ENCODE measurements around the gene GRN. TPM values are rescaled to one million over a fixed set of nuclear protein-coding genes. Genes with fewer than 3 reads are reported as not detected.

GRN gene
- total and polyA plus RNA-seq, 9 of the 15 experiments (the other 6 are each of a cell fraction or from before 2014, with no cell fraction given) = 5.4 to 75.3 (median 20.7) TPM

DNA sequence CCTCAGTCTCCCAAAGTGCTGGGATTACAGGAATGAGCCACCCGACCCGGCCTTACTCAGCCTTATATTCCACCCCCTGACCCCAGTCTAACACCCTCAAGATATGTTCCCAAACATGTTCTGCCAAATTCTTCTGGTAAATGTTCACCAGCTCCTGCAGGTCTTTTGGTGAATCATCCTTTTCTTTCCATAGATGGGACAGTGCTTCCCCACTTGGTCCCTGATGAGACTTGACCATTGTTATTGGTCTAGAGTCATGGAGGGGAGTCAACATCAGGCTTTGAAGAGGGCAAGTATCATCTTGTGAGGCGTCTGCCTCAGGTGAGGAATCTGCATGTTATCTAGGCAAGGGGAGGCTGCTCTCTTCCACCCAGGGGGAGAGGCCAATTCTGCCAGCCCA, 47.1 kb upstream of the GRN start:
- POLR2A ChIA-PET = interaction anchor here (1.4 to 1.7 kb wide), 2 partner anchors 10 to 19 kb away, joined by 4 to 7 read pairs; no protein-coding TSS in a partner anchor
- TF ChIP-seq MLX (CRISPR knock-in tag; conservative IDR thresholded peaks at IDR 0.05) (no peak), SMARCE1 (IDR thresholded peaks at IDR 0.05) (no peak), L3MBTL2 (IDR thresholded peaks at IDR 0.05) (no peak), ZNF778 (CRISPR knock-in tag; IDR thresholded peaks at IDR 0.05) (no peak), ESRRB (CRISPR knock-in tag; IDR thresholded peaks at IDR 0.05; ENCODE audit: borderline replicate concordance) (no peak), TFE3 (CRISPR knock-in tag; IDR thresholded peaks at IDR 0.05) (no peak), MCM2 (IDR thresholded peaks at IDR 0.05; ENCODE audit: low read depth) (no peak), ZNF146 (CRISPR knock-in tag; IDR thresholded peaks at IDR 0.05; ENCODE audit: unreplicated experiment) (no peak), ARID4B (CRISPR knock-in tag; IDR thresholded peaks at IDR 0.05) (no peak), CBFA2T3 (IDR thresholded peaks at IDR 0.05) (no peak), TCF7L2 (IDR thresholded peaks at IDR 0.05; ENCODE audit: low read depth, low read length) (no peak), ZNF232 (CRISPR knock-in tag; IDR thresholded peaks at IDR 0.05) (no peak), RAD21 (CRISPR knock-in tag; conservative IDR thresholded peaks at IDR 0.05 in 1 of 2, IDR thresholded peaks at IDR 0.05 in 1 of 2) (no peak)
- TF ChIP-seq, protein P1, sequence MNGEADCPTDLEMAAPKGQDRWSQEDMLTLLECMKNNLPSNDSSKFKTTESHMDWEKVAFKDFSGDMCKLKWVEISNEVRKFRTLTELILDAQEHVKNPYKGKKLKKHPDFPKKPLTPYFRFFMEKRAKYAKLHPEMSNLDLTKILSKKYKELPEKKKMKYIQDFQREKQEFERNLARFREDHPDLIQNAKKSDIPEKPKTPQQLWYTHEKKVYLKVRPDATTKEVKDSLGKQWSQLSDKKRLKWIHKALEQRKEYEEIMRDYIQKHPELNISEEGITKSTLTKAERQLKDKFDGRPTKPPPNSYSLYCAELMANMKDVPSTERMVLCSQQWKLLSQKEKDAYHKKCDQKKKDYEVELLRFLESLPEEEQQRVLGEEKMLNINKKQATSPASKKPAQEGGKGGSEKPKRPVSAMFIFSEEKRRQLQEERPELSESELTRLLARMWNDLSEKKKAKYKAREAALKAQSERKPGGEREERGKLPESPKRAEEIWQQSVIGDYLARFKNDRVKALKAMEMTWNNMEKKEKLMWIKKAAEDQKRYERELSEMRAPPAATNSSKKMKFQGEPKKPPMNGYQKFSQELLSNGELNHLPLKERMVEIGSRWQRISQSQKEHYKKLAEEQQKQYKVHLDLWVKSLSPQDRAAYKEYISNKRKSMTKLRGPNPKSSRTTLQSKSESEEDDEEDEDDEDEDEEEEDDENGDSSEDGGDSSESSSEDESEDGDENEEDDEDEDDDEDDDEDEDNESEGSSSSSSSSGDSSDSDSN (IDR thresholded peaks at IDR 0.05; ENCODE audit: borderline replicate concordance in 1 of 2, low read depth in 2 of 2, low read length in 2 of 2) = no peak

More for the DNA sequence above, 47.1 kb upstream of the GRN start:
- Histone ChIP-seq H2AFZ (ENCODE audit: low read depth, low read length) (no peak overlapping the region), H3K79me2 (ENCODE audit: control insufficient read depth, insufficient read depth, low read length) (no peaks in the 10 kb centered on the region), H3K27me3 (ENCODE audit: control insufficient read depth in 2 of 2, insufficient read depth in 2 of 2, low read length in 2 of 2) (peaks cover 5 to 6% of the 10 kb centered on the region in 2 experiments; a peak in 1 of 5 replicates), H3K9me1 (ENCODE audit: control insufficient read depth, insufficient read depth, low read length) (no peaks in the 10 kb centered on the region), H3K9me3 (replicated peaks; ENCODE audit: control insufficient read depth, insufficient read depth, low read depth, low read length) (no peaks in the 10 kb centered on the region), H3K4me1 (replicated peaks in 1 of 2; ENCODE audit: control insufficient read depth in 2 of 2, insufficient read depth in 2 of 2, low read length in 2 of 2) (peaks cover 2 to 5% of the 10 kb centered on the region in 2 experiments; a peak in 2 of 5 replicates), H4K20me1 (replicated peaks; ENCODE audit: control insufficient read depth, insufficient read depth, low read length) (no peaks in the 10 kb centered on the region), H3K4me3 (no peak overlapping the region), H3K36me3 (ENCODE audit: control insufficient read depth, insufficient read depth, low read length) (no peaks in the 10 kb centered on the region), H3K4me2 (ENCODE audit: insufficient read depth, low read length) (no peak overlapping the region), H3K27ac (ENCODE audit: extremely low read depth, low read depth, low read length) (no peak overlapping the region), H3K9ac (ENCODE audit: insufficient read depth in 1 of 2, low read depth in 2 of 2, low read length in 2 of 2) (no peak overlapping the region)
- ATAC-seq (no peak), DNase-seq (ENCODE audit: extremely low read depth in 1 of 4, low spot score in 3 of 4) (no peak), FAIRE-seq (peak; percentile 19)
- CTCF ChIA-PET (ENCODE audit: low intra/inter-chr PET ratio) = no interaction called here
- WGBS (ENCODE audit: insufficient coverage, low coverage, missing lambda C conversion rate) = 10% methylated on average over 3 of the region's 3 CpGs
- intact Hi-C loops (cut with micrococcal nuclease) = no loop called here
- no TSS peak for BruUV-seq (replicated peaks)
- in situ Hi-C loops (cut with MboI) = no loop called here

Data from K562 (cell line).